ENCODE data around the gene DND1. TPM values are rescaled to one million over a fixed set of nuclear protein-coding genes. Genes with fewer than 3 reads are reported as not detected.

DND1 gene
- total RNA-seq, 2 donors from 2014 or later: 0.54 to 1.8 TPM

DNA sequence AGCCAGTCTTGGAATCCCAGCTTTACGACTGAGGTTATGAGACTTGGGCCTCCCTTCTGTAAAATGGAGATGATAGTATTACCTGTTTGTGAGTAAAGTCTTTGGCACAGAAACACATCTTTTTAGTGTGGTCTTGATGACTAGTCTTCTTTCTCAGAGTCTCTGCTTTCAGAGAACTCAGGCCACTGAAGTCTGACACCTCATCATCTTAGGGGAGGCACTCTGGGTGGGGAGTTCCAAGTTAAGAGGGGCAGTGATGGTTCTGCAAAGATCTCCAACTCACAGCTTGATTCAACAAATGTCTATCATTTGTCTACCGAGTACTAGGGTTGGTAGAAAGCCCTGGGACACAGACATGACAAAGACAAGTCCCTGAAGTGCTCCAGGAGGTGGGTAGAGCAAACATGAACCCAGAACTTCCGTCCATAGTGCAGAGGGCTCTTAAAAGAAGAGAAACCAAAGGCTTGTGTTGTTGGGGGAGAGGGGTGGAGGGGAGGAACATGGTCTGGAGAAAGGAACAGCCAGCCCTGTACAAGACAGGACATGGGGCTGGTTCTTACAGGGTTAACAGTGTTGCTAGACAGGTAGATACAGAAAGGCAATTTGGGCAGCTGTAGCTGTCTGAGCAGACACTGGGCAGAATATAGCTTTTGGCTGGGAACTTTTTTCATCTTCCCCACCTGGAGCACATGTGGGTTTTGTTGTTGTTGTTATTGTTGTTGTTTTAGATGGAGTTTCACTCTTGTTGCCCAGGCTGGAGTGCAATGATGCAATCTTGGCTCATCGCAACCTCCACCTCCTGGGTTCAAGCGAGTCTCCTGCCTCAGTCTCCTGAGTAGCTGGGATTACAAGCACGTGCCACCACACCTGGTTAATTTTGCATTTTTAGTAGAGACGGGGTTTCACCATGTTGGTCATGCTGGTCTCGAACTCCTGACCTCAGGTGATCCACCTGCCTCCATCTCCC, 37.8 kb downstream of the DND1 start:
- H3K4me1 ChIP-seq (ENCODE audit: control insufficient read depth in 1 of 2, low read depth in 2 of 2): peaks cover 4 to 20% of the 10 kb centered on the region in 2 donors
- ATAC-seq (ENCODE audit: insufficient number of reproducible peaks, low FRiP score, low read depth): no peak
- no peaks in the 10 kb centered on the region for H3K9me3 ChIP-seq
- H3K4me3 ChIP-seq: no peak overlapping the region
- H3K36me3 ChIP-seq: no peaks in the 10 kb centered on the region
- no peaks in the 10 kb centered on the region for H3K27me3 ChIP-seq (replicated peaks; ENCODE audit: insufficient read depth)
- TF ChIP-seq, protein P1, sequence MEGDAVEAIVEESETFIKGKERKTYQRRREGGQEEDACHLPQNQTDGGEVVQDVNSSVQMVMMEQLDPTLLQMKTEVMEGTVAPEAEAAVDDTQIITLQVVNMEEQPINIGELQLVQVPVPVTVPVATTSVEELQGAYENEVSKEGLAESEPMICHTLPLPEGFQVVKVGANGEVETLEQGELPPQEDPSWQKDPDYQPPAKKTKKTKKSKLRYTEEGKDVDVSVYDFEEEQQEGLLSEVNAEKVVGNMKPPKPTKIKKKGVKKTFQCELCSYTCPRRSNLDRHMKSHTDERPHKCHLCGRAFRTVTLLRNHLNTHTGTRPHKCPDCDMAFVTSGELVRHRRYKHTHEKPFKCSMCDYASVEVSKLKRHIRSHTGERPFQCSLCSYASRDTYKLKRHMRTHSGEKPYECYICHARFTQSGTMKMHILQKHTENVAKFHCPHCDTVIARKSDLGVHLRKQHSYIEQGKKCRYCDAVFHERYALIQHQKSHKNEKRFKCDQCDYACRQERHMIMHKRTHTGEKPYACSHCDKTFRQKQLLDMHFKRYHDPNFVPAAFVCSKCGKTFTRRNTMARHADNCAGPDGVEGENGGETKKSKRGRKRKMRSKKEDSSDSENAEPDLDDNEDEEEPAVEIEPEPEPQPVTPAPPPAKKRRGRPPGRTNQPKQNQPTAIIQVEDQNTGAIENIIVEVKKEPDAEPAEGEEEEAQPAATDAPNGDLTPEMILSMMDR (IDR thresholded peaks at IDR 0.05): no peak
- DNase-seq (ENCODE audit: low spot score): no peak
- H3K27ac ChIP-seq: no peak overlapping the region

DNA sequence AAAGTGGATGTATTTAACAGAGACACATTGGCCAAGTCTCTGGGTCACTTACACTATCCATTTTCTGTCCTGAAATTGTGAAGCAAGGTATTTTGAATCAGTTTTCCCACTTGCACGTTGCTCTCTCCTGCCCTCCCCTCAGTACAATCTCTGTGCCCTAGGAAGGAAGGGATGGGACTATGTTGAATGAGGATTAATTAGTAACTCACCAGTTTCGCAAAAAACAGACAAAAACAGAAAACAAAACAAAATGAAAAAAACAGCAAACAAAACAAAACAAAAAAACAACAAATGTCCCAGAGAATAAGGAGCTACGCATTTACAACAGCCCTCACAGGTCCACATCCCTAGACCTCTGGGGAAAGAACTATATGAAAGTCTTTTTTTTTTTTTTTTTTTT, 39.3 kb downstream of the DND1 start:
- Histone ChIP-seq H3K36me3 (no peaks in the 10 kb centered on the region), H3K27ac (no peak overlapping the region), H3K27me3 (replicated peaks; ENCODE audit: insufficient read depth) (no peaks in the 10 kb centered on the region), H3K9me3 (no peaks in the 10 kb centered on the region), H3K4me1 (ENCODE audit: control insufficient read depth in 1 of 2, low read depth in 2 of 2) (peaks cover 4 to 12% of the 10 kb centered on the region in 2 donors), H3K4me3 (no peak overlapping the region)
- ATAC-seq (ENCODE audit: insufficient number of reproducible peaks, low FRiP score, low read depth) (no peak), DNase-seq (ENCODE audit: low spot score) (no peak)
- TF ChIP-seq, protein P1 (IDR thresholded peaks at IDR 0.05): no peak

GRCh38 chr5:140633501-140633900, 39.9 kb downstream of the DND1 start:
- no peaks in the 10 kb centered on the region for H3K27me3 ChIP-seq (replicated peaks; ENCODE audit: insufficient read depth)
- H3K27ac ChIP-seq: peak overlapping the region in 1 of 2 donors; percentile 63
- peak overlapping the region; percentile 76 for H3K4me3 ChIP-seq
- H3K9me3 ChIP-seq: no peaks in the 10 kb centered on the region
- TF ChIP-seq, protein P1 (IDR thresholded peaks at IDR 0.05): no peak
- DNase-seq (ENCODE audit: low spot score) (no peak), ATAC-seq (ENCODE audit: insufficient number of reproducible peaks, low FRiP score, low read depth) (no peak)
- H3K4me1 ChIP-seq (ENCODE audit: control insufficient read depth in 1 of 2, low read depth in 2 of 2): peaks cover 4 to 12% of the 10 kb centered on the region in 2 donors
- no peaks in the 10 kb centered on the region for H3K36me3 ChIP-seq

- peak within 1 kb of the TSS; percentile 76 for H3K4me3 ChIP-seq
- no peaks in the 10 kb centered on the region for H3K27me3 ChIP-seq (replicated peaks; ENCODE audit: insufficient read depth)
- peak within 1 kb of the TSS in 1 of 2 donors; percentile 63 for H3K27ac ChIP-seq
- peaks cover 4 to 12% of the 10 kb centered on the region in 2 donors for H3K4me1 ChIP-seq (ENCODE audit: control insufficient read depth in 1 of 2, low read depth in 2 of 2)
- no peaks in the 10 kb centered on the region for H3K9me3 ChIP-seq
- DNase-seq (ENCODE audit: low spot score) (no peak), ATAC-seq (ENCODE audit: insufficient number of reproducible peaks, low FRiP score, low read depth) (no peak)
- H3K36me3 ChIP-seq: no peaks in the 10 kb centered on the region
- TF ChIP-seq, protein P1 (IDR thresholded peaks at IDR 0.05): no peak
Measured at GRCh38 chr5:140633021-140633471, 40.3 kb downstream of the DND1 start, which contains the start of gene CD14. Gene CD14, minus strand, starts transcription at chr5:140633175. Its CDS starts 104 bp downstream, at chr5:140633071.

DNA sequence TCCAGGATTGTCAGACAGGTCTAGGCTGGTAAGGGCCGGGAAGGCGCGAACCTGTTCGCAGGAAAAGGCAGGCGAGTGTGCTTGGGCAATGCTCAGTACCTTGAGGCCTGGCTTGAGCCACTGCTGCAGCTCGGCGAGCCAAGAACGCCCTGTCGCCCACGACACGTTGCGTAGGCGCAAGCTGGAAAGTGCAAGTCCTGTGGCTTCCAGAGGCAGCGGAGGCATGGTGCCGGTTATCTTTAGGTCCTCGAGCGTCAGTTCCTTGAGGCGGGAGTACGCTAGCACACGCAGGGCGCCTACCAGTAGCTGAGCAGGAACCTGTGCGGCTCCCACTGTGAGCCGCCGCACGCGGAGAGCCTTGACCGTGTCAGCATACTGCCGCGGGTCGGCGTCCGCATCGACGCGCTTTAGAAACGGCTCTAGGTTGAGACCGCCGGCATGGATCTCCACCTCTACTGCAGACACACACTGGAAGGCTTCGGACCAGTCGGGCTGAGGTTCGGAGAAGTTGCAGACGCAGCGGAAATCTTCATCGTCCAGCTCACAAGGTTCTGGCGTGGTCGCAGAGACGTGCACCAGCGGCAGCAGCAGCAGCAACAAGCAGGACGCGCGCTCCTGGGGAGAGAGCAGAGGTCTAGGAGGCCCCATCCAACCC, 40.9 kb downstream of the DND1 start:
- Histone ChIP-seq H3K27me3 (replicated peaks; ENCODE audit: insufficient read depth) (no peaks in the 10 kb centered on the region), H3K4me3 (peak overlapping the region; percentile 76), H3K9me3 (no peaks in the 10 kb centered on the region), H3K36me3 (no peaks in the 10 kb centered on the region), H3K4me1 (ENCODE audit: control insufficient read depth in 1 of 2, low read depth in 2 of 2) (peaks cover 4 to 12% of the 10 kb centered on the region in 2 donors), H3K27ac (peak overlapping the region in 1 of 2 donors; percentile 63)
- no peak for ATAC-seq (ENCODE audit: insufficient number of reproducible peaks, low FRiP score, low read depth)
- TF ChIP-seq, protein P1 (IDR thresholded peaks at IDR 0.05): no peak
- no peak for DNase-seq (ENCODE audit: low spot score)

Measured in thoracic aorta (tissue), 2 donors.